ENCODE results near the gene PSEN2. TPM values are rescaled to one million over a fixed set of nuclear protein-coding genes. Genes with fewer than 3 reads are reported as not detected.

The PSEN2 gene
- total RNA-seq, 1 donor = 2.9 TPM

GRCh38 chr1:226888816-226889215, 18.4 kb downstream of the PSEN2 start:
- H3K27me3 ChIP-seq (ENCODE audit: insufficient read depth, low read length) = no peaks in the 10 kb centered on the region
- no peaks in the 10 kb centered on the region for H3K9me3 ChIP-seq (ENCODE audit: low read depth, low read length)
- H3K4me3 ChIP-seq (ENCODE audit: low read length) = no peak overlapping the region
- H3K4me1 ChIP-seq (ENCODE audit: insufficient read depth, low read length) = peaks cover 28% of the 10 kb centered on the region

- Histone ChIP-seq H3K4me1 (ENCODE audit: insufficient read depth, low read length) (peaks cover 19% of the 10 kb centered on the region), H3K9me3 (ENCODE audit: low read depth, low read length) (no peaks in the 10 kb centered on the region), H3K4me3 (ENCODE audit: low read length) (no peak overlapping the region), H3K27me3 (ENCODE audit: insufficient read depth, low read length) (no peaks in the 10 kb centered on the region)
These were observed 19.4 kb downstream of the PSEN2 start for GRCh38 chr1:226889616-226890330.

GRCh38 chr1:226890331-226891108, 20.1 kb downstream of the PSEN2 start:
- Histone ChIP-seq H3K4me1 (ENCODE audit: insufficient read depth, low read length) (peaks cover 11% of the 10 kb centered on the region), H3K4me3 (ENCODE audit: low read length) (no peak overlapping the region), H3K9me3 (ENCODE audit: low read depth, low read length) (no peaks in the 10 kb centered on the region), H3K27me3 (ENCODE audit: insufficient read depth, low read length) (no peaks in the 10 kb centered on the region)

GRCh38 chr1:226891346-226891745, 20.9 kb downstream of the PSEN2 start:
- Histone ChIP-seq H3K4me1 (ENCODE audit: insufficient read depth, low read length) (peaks cover 3% of the 10 kb centered on the region), H3K27me3 (ENCODE audit: insufficient read depth, low read length) (no peaks in the 10 kb centered on the region), H3K4me3 (ENCODE audit: low read length) (no peak overlapping the region), H3K9me3 (ENCODE audit: low read depth, low read length) (no peaks in the 10 kb centered on the region)

- Histone ChIP-seq H3K27me3 (ENCODE audit: insufficient read depth, low read length) (no peaks in the 10 kb centered on the region), H3K4me3 (ENCODE audit: low read length) (no peak overlapping the region), H3K9me3 (ENCODE audit: low read depth, low read length) (no peaks in the 10 kb centered on the region), H3K4me1 (ENCODE audit: insufficient read depth, low read length) (no peaks in the 10 kb centered on the region)
These were observed 21.6 kb downstream of the PSEN2 start for GRCh38 chr1:226891846-226892523.

GRCh38 chr1:226892524-226892875, 22.1 kb downstream of the PSEN2 start:
- Histone ChIP-seq H3K4me1 (ENCODE audit: insufficient read depth, low read length) (no peaks in the 10 kb centered on the region), H3K4me3 (ENCODE audit: low read length) (no peak overlapping the region), H3K9me3 (ENCODE audit: low read depth, low read length) (no peaks in the 10 kb centered on the region), H3K27me3 (ENCODE audit: insufficient read depth, low read length) (no peaks in the 10 kb centered on the region)

GRCh38 chr1:226893936-226894335, 23.5 kb downstream of the PSEN2 start:
- no peak overlapping the region for H3K4me3 ChIP-seq (ENCODE audit: low read length)
- H3K4me1 ChIP-seq (ENCODE audit: insufficient read depth, low read length) = no peaks in the 10 kb centered on the region

GRCh38 chr1:226894826-226895225, 24.4 kb downstream of the PSEN2 start:
- H3K4me3 ChIP-seq (ENCODE audit: low read length) = no peak overlapping the region
- H3K9me3 ChIP-seq (ENCODE audit: low read depth, low read length) = no peaks in the 10 kb centered on the region
- H3K4me1 ChIP-seq (ENCODE audit: insufficient read depth, low read length) = no peaks in the 10 kb centered on the region
- H3K27me3 ChIP-seq (ENCODE audit: insufficient read depth, low read length) = no peaks in the 10 kb centered on the region

More at GRCh38 chr1:226893936-226894335, 23.5 kb downstream of the PSEN2 start:
- Histone ChIP-seq H3K9me3 (ENCODE audit: low read depth, low read length) (no peaks in the 10 kb centered on the region), H3K27me3 (ENCODE audit: insufficient read depth, low read length) (no peaks in the 10 kb centered on the region)

GRCh38 chr1:226895644-226896043, 25.2 kb downstream of the PSEN2 start:
- H3K4me1 ChIP-seq (ENCODE audit: insufficient read depth, low read length) = no peaks in the 10 kb centered on the region
- no peaks in the 10 kb centered on the region for H3K9me3 ChIP-seq (ENCODE audit: low read depth, low read length)
- no peaks in the 10 kb centered on the region for H3K27me3 ChIP-seq (ENCODE audit: insufficient read depth, low read length)
- H3K4me3 ChIP-seq (ENCODE audit: low read length) = no peak overlapping the region

- no peaks in the 10 kb centered on the region for H3K9me3 ChIP-seq (ENCODE audit: low read depth, low read length)
- no peaks in the 10 kb centered on the region for H3K4me1 ChIP-seq (ENCODE audit: insufficient read depth, low read length)
- no peaks in the 10 kb centered on the region for H3K27me3 ChIP-seq (ENCODE audit: insufficient read depth, low read length)
- H3K4me3 ChIP-seq (ENCODE audit: low read length) = no peak overlapping the region
These were observed 27.8 kb downstream of the PSEN2 start for GRCh38 chr1:226898246-226898645.

- no peaks in the 10 kb centered on the region for H3K27me3 ChIP-seq (ENCODE audit: insufficient read depth, low read length)
- no peak overlapping the region for H3K4me3 ChIP-seq (ENCODE audit: low read length)
- H3K4me1 ChIP-seq (ENCODE audit: insufficient read depth, low read length) = no peaks in the 10 kb centered on the region
- no peaks in the 10 kb centered on the region for H3K9me3 ChIP-seq (ENCODE audit: low read depth, low read length)
These were observed 31.0 kb downstream of the PSEN2 start for GRCh38 chr1:226901421-226901820.

- Histone ChIP-seq H3K9me3 (ENCODE audit: low read depth, low read length) (no peaks in the 10 kb centered on the region), H3K27me3 (ENCODE audit: insufficient read depth, low read length) (no peaks in the 10 kb centered on the region), H3K4me3 (ENCODE audit: low read length) (no peak overlapping the region), H3K4me1 (ENCODE audit: insufficient read depth, low read length) (no peaks in the 10 kb centered on the region)
These were observed 32.2 kb downstream of the PSEN2 start for GRCh38 chr1:226902601-226903000.

- H3K27me3 ChIP-seq (ENCODE audit: insufficient read depth, low read length) = no peaks in the 10 kb centered on the region
- no peaks in the 10 kb centered on the region for H3K4me1 ChIP-seq (ENCODE audit: insufficient read depth, low read length)
- H3K4me3 ChIP-seq (ENCODE audit: low read length) = no peak overlapping the region
- no peaks in the 10 kb centered on the region for H3K9me3 ChIP-seq (ENCODE audit: low read depth, low read length)
These were observed 33.7 kb downstream of the PSEN2 start for GRCh38 chr1:226903819-226904716.

GRCh38 chr1:226904772-226905171, 34.4 kb downstream of the PSEN2 start:
- H3K4me3 ChIP-seq (ENCODE audit: low read length) = no peak overlapping the region
- H3K27me3 ChIP-seq (ENCODE audit: insufficient read depth, low read length) = no peaks in the 10 kb centered on the region
- H3K9me3 ChIP-seq (ENCODE audit: low read depth, low read length) = no peaks in the 10 kb centered on the region
- H3K4me1 ChIP-seq (ENCODE audit: insufficient read depth, low read length) = no peaks in the 10 kb centered on the region

Data from mononuclear cell (primary cell).